GM18511 (cell line): ENCODE measurements around the gene DISP3.

Source experiments
- ATAC-seq: cut with Tn5 transposase; IDR thresholded peaks from one replicate; pipeline ENCODE4 v1.9.1; 2021; ENCODE audit warnings: mild to moderate bottlenecking, moderate library complexity; ENCODE audit not compliant: unreplicated experiment

Gene DISP3

GRCh38 chr1:11461531-11462137 is 17.3 kb upstream of the DISP3 start:
- ATAC-seq: no peak

GRCh38 chr1:11462224-11462923 is 16.6 kb upstream of the DISP3 start:
- no peak for ATAC-seq

- no peak for ATAC-seq
Measured at GRCh38 chr1:11463177-11463576, 15.8 kb upstream of the DISP3 start.

DNA sequence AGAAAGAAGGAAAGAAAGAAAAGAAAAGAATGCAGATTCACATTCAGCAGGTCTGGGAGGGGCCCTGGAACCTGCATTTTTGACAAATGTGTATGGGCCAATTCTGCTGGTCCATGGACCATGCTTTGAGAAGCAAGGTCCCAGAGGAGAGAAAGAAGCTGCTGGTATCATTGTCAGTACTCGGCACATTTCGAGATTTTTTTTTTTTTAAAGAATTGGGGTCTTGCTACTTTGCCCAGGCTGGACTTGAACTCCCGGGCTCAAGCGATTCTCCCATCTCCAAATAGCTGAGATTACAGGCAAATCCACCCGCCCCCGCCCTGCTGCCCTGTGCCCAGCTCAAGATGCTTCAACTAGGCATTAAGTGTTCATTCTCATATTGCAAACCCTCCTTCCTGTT is 13.6 kb upstream of the DISP3 start:
- no peak for ATAC-seq

DNA sequence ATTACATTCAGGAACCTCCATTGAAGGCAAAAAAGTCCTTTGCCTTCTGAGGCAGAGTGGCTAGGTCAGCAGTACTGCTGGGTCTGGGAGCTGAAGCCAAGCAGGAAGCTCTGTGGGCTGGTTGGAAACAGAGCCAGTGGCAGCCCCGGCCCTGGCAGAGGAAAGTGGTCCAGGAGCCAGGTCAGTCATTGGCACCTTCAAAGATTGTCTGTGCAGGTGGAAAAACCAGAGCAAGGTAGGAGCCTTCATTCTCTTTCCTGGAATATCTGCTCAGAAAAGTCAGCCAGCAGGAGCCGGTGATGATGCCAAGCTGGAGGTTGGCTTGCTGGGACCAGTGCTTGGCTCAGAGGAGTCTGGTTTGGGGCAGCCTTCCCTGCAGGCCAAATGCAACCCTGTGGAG is 12.5 kb upstream of the DISP3 start:
- ATAC-seq: no peak

- no peak for ATAC-seq
Measured at GRCh38 chr1:11468878-11469277, 10.1 kb upstream of the DISP3 start.

DNA sequence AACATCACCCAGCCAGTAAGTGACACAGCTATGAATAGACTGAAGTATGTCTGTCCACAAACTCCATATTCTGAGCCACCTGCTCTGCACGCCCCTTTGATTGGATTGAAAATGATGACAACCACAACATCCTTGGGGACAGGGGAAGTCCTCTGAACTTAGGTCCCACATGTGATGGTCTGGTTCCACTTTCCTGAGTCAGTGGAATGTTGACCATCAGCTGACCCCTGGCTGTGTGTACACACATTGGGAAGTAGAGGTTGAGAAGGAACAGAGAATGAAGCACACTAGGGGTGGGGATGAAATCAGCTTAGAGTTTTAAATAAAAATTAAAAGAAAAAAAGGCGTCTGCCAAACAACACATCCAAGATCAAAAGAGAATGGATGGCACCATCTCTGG is 8.0 kb upstream of the DISP3 start:
- ATAC-seq: no peak

GRCh38 chr1:11471473-11471872 is 7.5 kb upstream of the DISP3 start:
- ATAC-seq: no peak

DNA sequence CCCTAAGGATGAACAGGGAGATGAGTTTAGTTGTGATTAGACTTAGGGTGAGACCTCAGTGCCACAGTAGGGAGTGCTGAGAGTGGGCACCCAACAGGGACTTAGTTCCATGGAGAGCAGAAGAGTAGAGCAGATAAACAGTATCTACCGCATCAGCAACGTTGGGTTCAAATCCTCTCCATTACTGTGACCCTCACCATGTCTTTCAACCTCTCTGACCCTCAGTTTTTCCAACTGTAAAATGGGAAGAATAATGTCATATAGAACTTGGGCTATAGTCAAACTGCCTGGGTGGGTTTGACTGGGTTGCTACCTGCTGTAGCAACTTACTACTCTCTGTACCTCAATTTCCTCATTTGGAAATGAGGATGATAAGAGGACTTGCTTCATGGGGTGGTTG is 6.7 kb upstream of the DISP3 start:
- no peak for ATAC-seq

GRCh38 chr1:11472741-11473140 is 6.2 kb upstream of the DISP3 start:
- no peak for ATAC-seq

GRCh38 chr1:11473491-11474034 is 5.4 kb upstream of the DISP3 start:
- ATAC-seq: no peak

- ATAC-seq: no peak
Measured at GRCh38 chr1:11474826-11475225, 4.1 kb upstream of the DISP3 start.

DNA sequence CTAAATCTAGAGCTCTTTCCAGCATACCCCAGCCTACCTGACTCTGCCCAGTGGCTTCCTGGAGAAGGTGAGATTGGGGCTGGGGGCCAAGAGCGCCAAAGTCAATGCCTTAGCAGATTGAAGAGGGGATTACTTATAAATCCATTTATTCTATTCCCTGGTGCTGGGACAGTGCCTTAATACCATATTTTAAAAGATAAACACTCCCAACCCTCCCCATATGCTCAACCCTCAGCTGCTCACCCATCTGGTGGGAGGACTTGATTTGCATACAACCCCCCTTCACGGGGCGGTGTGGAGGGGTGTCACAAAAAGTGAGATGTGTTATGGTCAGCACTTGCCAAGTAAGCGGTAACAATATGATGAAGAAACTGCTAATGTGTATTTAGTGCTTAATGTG is 3.2 kb upstream of the DISP3 start:
- no peak for ATAC-seq

DNA sequence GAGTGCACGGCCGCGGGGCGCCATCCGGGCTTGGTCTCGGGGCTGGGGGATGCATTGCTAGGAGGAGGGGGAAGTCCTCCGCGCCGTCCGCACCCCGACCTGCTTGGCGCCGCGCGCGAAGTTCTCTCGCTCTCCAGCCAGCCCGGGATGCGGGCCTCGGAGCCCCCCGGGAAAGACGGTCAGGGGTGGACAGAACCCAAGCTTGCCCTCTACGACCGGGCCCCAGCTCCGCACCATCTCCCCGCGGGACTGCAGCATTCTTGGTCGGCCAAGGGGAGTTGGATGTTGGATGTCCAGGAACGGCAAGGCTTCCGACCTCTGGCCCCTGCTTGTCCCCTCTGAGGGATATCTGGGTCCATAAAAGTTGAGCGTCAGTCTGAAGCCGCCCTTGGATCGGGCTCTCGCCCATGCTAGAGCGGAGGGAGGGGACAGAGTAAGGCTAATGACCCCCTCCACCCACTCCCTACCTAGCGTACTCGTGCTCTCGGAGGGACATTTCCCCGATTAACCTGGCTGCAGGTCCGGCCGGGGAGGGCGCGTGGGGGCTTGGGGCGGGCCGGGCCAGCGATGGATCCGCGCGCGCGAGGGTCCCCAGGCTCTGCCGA is 522 bp downstream of the DISP3 start:
- ATAC-seq: no peak

- no peak for ATAC-seq
Measured at GRCh38 chr1:11481019-11481418, 2.1 kb downstream of the DISP3 start.

DNA sequence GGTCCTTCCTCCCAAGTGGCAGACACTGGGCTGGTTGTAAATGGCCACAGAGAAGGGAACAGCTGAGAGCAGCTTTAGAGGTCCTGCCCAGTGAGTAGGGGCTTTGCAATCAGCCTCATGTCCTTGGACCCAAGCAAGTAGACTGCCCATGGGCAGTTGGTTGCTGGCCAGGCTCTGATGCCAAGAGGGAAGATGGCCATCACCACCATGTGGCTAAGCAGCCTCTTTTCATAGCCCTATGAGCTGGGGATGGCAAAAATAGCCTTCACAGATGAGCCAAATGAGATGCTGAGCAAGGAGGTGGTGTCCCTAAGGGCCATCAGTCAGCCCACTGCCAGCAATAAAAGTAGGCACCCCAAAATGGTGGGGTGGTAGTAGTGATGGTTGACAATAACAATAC is 3.2 kb downstream of the DISP3 start:
- ATAC-seq: no peak

GRCh38 chr1:11482701-11483479 is 3.9 kb downstream of the DISP3 start:
- ATAC-seq: no peak

DNA sequence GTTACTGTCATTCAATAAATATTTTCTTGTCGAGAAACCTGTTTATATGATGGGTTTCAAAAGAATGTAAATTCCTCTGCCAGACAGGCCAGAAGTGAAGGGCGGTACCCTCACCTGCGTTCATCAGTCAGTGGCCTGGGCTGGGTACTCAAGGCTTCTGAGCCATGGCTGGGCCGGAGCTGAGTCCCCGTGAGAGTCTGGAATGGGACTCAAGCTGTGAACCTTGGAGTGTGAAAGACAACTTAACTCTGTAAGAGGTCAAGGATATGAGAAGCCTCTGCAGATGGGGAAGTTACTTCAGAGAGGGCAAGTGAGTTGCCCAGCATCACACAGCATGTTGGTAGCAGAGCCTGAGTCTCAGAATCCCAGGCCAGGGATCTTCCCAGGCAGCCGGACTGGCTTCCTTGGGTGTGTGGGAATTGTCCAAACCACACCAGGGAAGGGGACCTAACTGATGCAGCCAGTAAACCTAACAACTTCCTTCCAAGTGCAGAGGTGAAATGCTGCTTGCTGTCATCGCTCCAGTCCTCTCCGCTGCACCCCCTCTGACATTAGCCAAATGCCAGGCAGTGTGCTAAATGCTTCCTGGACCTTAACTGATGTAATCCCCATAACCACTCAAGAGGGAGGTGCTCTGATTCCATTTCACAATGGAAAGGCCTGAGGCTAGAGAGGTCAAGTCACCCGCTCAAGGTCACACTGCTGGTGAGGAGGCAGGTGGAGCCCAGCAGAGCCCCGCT is 4.8 kb downstream of the DISP3 start:
- ATAC-seq: no peak

- ATAC-seq: no peak
Measured at GRCh38 chr1:11484321-11484655, 5.3 kb downstream of the DISP3 start.

GRCh38 chr1:11485191-11485590 is 6.2 kb downstream of the DISP3 start:
- no peak for ATAC-seq
